PC-9 (cell line): Measurements from ENCODE around the gene RNF227. TPM values are rescaled to one million over a fixed set of nuclear protein-coding genes. Genes with fewer than 3 reads are reported as not detected.

Experiments
- BruUV-seq: library from RNA; stranded (reverse); fragments of 400-500 nt; replicated peaks from 2 replicates; lab custom pipeline; 2021; lab: Mats Ljungman, UMichigan
- CTCF ChIA-PET: fragments of 300-600 bp; sonication (Branson Sonifier 250); formaldehyde crosslinking; loops from one replicate; lab custom pipeline; 2022; ENCODE audit warnings: antibody characterized with exemption; lab: Charles Lee
- POLR2A ChIA-PET: fragments of 300-600 bp; sonication (Branson Sonifier 250); formaldehyde crosslinking; loops from one replicate; lab custom pipeline; 2022; ENCODE audit warnings: antibody characterized with exemption; ENCODE audit not compliant: unreplicated experiment; lab: Charles Lee
- DNase-seq, 2 experiments: peaks; one replicate each; pipeline versions ENCODE4 v3.0.0 to v3.0.0-alpha.2; 2015 to 2022; ENCODE audit warnings: mixed read lengths in 1 of 2
- H2AFZ ChIP-seq: fragments of 200-600 bp; sonication (generic); 2 replicates; pipeline ENCODE4 v1.8.1; 2017; ENCODE audit warnings: antibody characterized with exemption
- H3F3A ChIP-seq: fragments of 200-600 bp; sonication (generic); 2 replicates; pipeline ENCODE4 v1.8.1; 2017; ENCODE audit warnings: antibody characterized with exemption, mild to moderate bottlenecking, low read depth; ENCODE audit not compliant: insufficient read depth
- H3K27ac ChIP-seq: fragments of 200-600 bp; sonication (generic); 2 replicates; pipeline ENCODE4 v1.6.1; 2016; ENCODE audit warnings: mixed run types
- H3K27me3 ChIP-seq: fragments of 200-600 bp; sonication (generic); 2 replicates; pipeline ENCODE4 v1.6.1; 2016; ENCODE audit warnings: low read depth, mixed run types; ENCODE audit not compliant: insufficient read depth
- H3K36me3 ChIP-seq: fragments of 200-600 bp; sonication (generic); 2 replicates; pipeline ENCODE4 v1.6.1; 2016; ENCODE audit warnings: low read depth, mixed run types
- H3K4me1 ChIP-seq: fragments of 200-600 bp; sonication (generic); replicated peaks from 2 replicates; pipeline ENCODE4 v1.6.1; 2016; ENCODE audit warnings: mixed run types; ENCODE audit not compliant: insufficient read depth
- H3K4me2 ChIP-seq: fragments of 200-600 bp; sonication (generic); 2 replicates; pipeline ENCODE4 v1.6.1; 2017; ENCODE audit warnings: mixed run types
- H3K4me3 ChIP-seq: fragments of 200-600 bp; sonication (generic); 2 replicates; pipeline ENCODE4 v1.6.1; 2016; ENCODE audit warnings: mixed run types
- H3K79me2 ChIP-seq: fragments of 200-600 bp; sonication (generic); 2 replicates; pipeline ENCODE4 v1.6.1; 2017; ENCODE audit warnings: low read depth, mixed run types
- H3K9me2 ChIP-seq: fragments of 200-600 bp; sonication (generic); 2 replicates; pipeline ENCODE4 v1.8.1; 2017; ENCODE audit warnings: mild to moderate bottlenecking; ENCODE audit not compliant: insufficient read depth
- H3K9me3 ChIP-seq: fragments of 200-600 bp; sonication (generic); 2 replicates; pipeline ENCODE4 v1.8.1; 2016; ENCODE audit warnings: low read depth; ENCODE audit not compliant: insufficient read depth
- H4K20me1 ChIP-seq: fragments of 200-600 bp; sonication (generic); 2 replicates; pipeline ENCODE4 v1.8.1; 2017; ENCODE audit not compliant: insufficient read depth
- EZH2 ChIP-seq: fragments of 200-600 bp; sonication (generic); IDR thresholded peaks from 2 replicates; pipeline ENCODE4 v1.8.0; 2017; ENCODE audit warnings: antibody characterized with exemption, low read depth
- intact Hi-C: fragments of 100-400 bp; cut with micrococcal nuclease; formaldehyde crosslinking; loops from one replicate; pipeline ENCODE4 v1.10.0; 2022; ENCODE audit not compliant: unreplicated experiment
- total RNA-seq: library from RNA; stranded (reverse); gene quantifications from 2 replicates; pipeline ENCODE4 v1.2.3, GENCODE V29; 2021
- TF ChIP-seq, protein P1 (sequence below): fragments of 200-600 bp; sonication (generic); conservative IDR thresholded peaks from 2 replicates; pipeline ENCODE4 v1.6.1; 2017; ENCODE audit warnings: mixed run types, antibody characterized with exemption, mild to moderate bottlenecking, moderate library complexity

Gene RNF227
- total RNA-seq, 1 experiment from 2014 or later = 3.1 TPM

DNA sequence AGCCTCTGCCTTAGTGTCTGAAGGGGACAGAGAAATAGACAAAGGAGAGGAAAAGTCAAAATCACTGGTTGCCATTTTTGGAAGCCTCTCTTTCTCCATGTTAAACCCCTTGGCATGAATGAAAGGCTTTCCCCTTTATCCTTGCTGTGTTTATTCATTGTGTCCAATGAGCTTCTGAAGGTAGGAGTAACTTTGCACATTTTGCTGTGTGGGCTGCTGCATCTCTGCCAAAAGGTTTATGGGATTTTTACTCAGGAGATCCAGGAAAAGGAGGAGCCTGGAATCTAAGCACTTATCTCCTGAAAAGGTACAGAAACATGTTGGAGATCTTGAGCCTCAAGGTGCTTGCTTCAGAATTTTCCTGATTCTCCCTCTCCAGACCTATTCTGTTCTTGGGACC, 19.8 kb upstream of the RNF227 start:
- H3K4me3 ChIP-seq = no peak overlapping the region
- CTCF ChIA-PET = no interaction called here
- BruUV-seq = no TSS peak
- DNase-seq = no peak
- no peak overlapping the region for H2AFZ ChIP-seq
- peaks cover 26% of the 10 kb centered on the region for H3K79me2 ChIP-seq
- H3K4me1 ChIP-seq = peaks cover 11% of the 10 kb centered on the region
- intact Hi-C loops = no loop called here
- TF ChIP-seq, protein P1, sequence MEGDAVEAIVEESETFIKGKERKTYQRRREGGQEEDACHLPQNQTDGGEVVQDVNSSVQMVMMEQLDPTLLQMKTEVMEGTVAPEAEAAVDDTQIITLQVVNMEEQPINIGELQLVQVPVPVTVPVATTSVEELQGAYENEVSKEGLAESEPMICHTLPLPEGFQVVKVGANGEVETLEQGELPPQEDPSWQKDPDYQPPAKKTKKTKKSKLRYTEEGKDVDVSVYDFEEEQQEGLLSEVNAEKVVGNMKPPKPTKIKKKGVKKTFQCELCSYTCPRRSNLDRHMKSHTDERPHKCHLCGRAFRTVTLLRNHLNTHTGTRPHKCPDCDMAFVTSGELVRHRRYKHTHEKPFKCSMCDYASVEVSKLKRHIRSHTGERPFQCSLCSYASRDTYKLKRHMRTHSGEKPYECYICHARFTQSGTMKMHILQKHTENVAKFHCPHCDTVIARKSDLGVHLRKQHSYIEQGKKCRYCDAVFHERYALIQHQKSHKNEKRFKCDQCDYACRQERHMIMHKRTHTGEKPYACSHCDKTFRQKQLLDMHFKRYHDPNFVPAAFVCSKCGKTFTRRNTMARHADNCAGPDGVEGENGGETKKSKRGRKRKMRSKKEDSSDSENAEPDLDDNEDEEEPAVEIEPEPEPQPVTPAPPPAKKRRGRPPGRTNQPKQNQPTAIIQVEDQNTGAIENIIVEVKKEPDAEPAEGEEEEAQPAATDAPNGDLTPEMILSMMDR = no peak
- TF ChIP-seq EZH2 = no peak
- no peaks in the 10 kb centered on the region for H3K27me3 ChIP-seq
- H3K9me3 ChIP-seq = no peaks in the 10 kb centered on the region
- no peaks in the 10 kb centered on the region for H3K36me3 ChIP-seq
- H3F3A ChIP-seq = no peaks in the 10 kb centered on the region; the same call in 1 of the 2 replicates
- H4K20me1 ChIP-seq = no peaks in the 10 kb centered on the region
- H3K27ac ChIP-seq = no peak overlapping the region
- H3K9me2 ChIP-seq = no peaks in the 10 kb centered on the region
- POLR2A ChIA-PET = no interaction called here
- no peak overlapping the region for H3K4me2 ChIP-seq

DNA sequence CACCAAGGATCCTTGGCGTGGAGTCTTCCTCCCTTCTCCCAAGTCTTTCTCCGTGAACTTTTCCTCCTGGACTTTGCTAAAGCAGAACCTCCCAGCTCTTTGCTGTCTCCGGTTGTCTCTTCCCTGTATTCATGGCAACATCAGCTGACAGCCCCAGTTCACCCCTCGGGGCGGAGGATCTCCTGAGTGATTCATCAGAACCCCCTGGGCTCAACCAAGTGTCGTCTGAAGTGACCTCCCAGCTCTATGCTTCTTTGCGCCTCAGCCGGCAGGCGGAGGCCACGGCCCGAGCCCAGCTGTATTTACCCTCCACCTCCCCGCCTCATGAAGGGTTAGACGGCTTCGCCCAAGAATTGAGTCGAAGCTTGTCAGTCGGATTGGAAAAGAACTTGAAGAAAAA, 16.9 kb upstream of the RNF227 start:
- Histone ChIP-seq H3K27me3 (no peaks in the 10 kb centered on the region), H2AFZ (peak overlapping the region; percentile 96), H3K79me2 (peaks cover 30% of the 10 kb centered on the region), H3K4me1 (peaks cover 11% of the 10 kb centered on the region), H3K9me2 (no peaks in the 10 kb centered on the region), H4K20me1 (no peaks in the 10 kb centered on the region), H3K36me3 (no peaks in the 10 kb centered on the region), H3K4me2 (peak overlapping the region; percentile 97), H3K9me3 (no peaks in the 10 kb centered on the region), H3K4me3 (peak overlapping the region; percentile 88), H3K27ac (no peak overlapping the region), H3F3A (no peaks in the 10 kb centered on the region; the same call in 1 of the 2 replicates)
- CTCF ChIA-PET = interaction anchor here (0.5 to 2.5 kb wide), 6 partner anchors 20 to 108 kb away, joined by 3 to 7 read pairs (median 4); no protein-coding TSS in a partner anchor
- POLR2A ChIA-PET = interaction anchor here (0.6 to 0.7 kb wide), 4 partner anchors 44 to 386 kb away, joined by 3 to 8 read pairs (median 4); partner anchors contain the start of gene CHD3
- no peak for TF ChIP-seq EZH2
- TF ChIP-seq, protein P1 = no peak
- BruUV-seq = no TSS peak
- intact Hi-C loops = loop anchor here (1.0 to 5.0 kb wide), 3 partner anchors 18 to 57 kb away; partner anchors contain the start of gene CHD3
- DNase-seq = peak; percentile 49 to 55

DNA sequence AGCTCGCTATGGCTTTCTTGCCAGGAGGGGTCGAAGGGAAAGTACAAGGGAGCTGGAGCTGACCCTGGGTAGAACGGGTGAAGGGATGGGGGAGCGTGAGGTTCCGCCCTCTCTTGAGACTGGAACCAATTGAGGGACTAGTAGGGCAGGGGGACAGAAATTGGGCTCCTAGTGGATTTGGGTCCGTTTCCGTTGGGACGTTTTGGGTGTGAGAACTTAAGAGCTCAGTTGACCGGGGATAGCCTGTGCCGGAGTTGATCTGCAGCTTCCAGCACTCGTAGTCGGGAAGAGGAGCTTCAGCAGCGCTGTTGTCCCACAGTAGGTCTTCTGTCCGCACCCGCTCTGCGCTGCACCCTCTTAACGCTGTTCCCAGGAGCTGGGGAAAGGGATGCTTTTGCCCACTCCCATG, 16.4 kb upstream of the RNF227 start:
- H3K9me3 ChIP-seq = no peaks in the 10 kb centered on the region
- H3K9me2 ChIP-seq = no peaks in the 10 kb centered on the region
- H3K4me3 ChIP-seq = peak overlapping the region; percentile 88
- peaks cover 11% of the 10 kb centered on the region for H3K4me1 ChIP-seq
- no TSS peak for BruUV-seq
- no peak for DNase-seq
- intact Hi-C loops = loop anchor here (1.0 to 5.0 kb wide), 3 partner anchors 17 to 58 kb away; partner anchors contain the start of gene CHD3
- peak overlapping the region; percentile 97 for H3K4me2 ChIP-seq
- peak overlapping the region; percentile 96 for H2AFZ ChIP-seq
- H3K79me2 ChIP-seq = peaks cover 30% of the 10 kb centered on the region
- no peaks in the 10 kb centered on the region for H3K36me3 ChIP-seq
- no peaks in the 10 kb centered on the region for H4K20me1 ChIP-seq
- H3K27me3 ChIP-seq = no peaks in the 10 kb centered on the region
- no peak overlapping the region for H3K27ac ChIP-seq
- ChIA-PET POLR2A (interaction anchor here (0.6 to 0.7 kb wide), 4 partner anchors 13 to 386 kb away, joined by 3 to 24 read pairs (median 4); partner anchors contain the start of gene CHD3), CTCF (interaction anchor here (0.5 to 2.5 kb wide), 8 partner anchors 14 to 109 kb away, joined by 3 to 7 read pairs (median 4); no protein-coding TSS in a partner anchor)
- TF ChIP-seq, protein P1 = no peak
- no peak for TF ChIP-seq EZH2
- H3F3A ChIP-seq = no peaks in the 10 kb centered on the region; the same call in 1 of the 2 replicates
